Stimulated activated CD4-positive, alpha-beta T cell treated with anti-CD3 and anti-CD28 coated beads, Interleukin-4, amount 100 ng/mL, for 4 hours (primary cell): Measurements from ENCODE around the gene NXT1.
"Not testable (repeated sequence)": the region's sequence is repeated elsewhere in the genome, so short reads cannot be mapped to it uniquely, and the experiment has no call there.

Experiments used
- DNase-seq, 2 experiments: peaks; one replicate each; pipeline ENCODE4 v3.0.0-alpha.2; 2020

Gene NXT1

GRCh38 chr20:23331450-23332350, 18.9 kb upstream of the NXT1 start:
- no peak for DNase-seq

DNA sequence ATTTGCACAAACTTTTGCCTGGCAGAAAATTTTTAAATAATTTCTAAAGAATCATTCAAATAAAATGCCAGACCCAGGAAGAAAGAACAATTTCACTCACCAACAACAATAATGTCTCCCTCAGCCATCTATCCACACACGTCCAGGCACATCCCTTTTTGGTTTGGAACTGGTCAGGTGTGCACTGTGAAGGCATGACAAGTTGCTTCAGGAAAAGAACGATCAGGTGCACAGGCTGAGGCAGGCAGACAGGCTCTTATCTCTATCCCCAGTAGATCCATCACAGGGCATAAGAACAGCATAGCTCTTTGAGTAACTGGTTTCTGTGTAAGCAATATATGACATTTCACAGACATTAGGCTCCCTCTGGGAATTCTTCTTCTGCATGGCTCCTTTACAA, 18.1 kb upstream of the NXT1 start:
- no peak for DNase-seq

- no peak for DNase-seq
Measured at GRCh38 chr20:23334111-23334510, 16.5 kb upstream of the NXT1 start.

DNA sequence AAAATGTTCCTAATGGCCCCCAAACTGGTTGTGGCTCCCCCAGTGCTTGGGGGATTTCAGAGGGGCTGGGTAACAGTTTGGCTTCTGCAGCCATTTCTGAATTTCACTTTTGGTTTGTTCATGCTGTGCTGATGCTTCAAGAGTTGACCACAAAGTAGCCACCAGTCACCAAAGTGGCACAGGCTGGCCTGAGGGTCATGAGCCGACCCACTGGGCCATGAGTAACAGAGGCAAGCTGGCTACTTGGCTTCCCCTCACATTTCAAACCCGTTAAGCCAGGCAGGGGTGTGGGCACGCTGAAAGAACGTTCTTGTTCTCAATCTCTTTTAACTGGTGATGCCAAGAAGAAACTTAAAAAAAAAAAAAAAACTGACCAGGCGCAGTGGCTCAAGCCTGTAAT, 15.1 kb upstream of the NXT1 start:
- no peak for DNase-seq

DNA sequence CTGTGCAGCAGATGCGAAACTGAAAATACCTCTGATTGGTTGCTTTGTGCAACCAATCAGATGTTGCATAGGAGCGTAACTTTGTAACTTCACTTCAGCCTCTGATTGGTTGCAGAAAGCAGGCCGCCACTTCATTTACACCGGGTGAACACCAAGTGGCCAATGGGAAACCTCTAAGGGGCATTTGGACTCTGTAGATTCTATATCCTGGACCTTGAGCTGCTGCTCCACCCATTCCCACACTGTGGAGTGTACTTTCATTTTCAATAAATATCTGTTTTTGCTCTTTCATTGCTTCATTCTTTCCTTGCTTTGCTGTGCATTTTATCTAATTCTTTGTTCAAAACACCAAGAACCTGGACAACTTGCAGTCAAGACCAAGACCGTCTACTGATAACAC, 14.1 kb upstream of the NXT1 start:
- no peak for DNase-seq

DNA sequence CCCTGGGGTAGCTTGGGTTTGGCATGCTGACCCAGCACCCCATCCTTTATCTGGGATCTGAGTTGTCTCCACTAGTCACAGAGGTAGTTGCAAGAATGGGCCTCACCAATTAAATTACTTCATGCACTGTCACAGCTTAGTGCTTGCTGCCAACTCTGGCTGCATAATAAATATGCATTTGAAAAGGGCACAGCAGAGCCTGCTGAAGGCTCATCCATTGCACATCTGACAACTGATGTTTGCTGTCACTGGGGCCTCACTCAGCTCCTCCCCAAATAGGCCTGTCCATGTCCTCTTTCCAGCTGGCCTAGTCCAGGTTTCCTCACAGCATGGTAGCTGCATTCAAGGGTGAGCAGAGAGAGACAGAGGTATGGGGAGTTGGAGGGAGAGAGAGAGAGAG, 13.3 kb upstream of the NXT1 start:
- DNase-seq: no peak

- no peak for DNase-seq
Measured at GRCh38 chr20:23339986-23340385, 10.6 kb upstream of the NXT1 start.

DNA sequence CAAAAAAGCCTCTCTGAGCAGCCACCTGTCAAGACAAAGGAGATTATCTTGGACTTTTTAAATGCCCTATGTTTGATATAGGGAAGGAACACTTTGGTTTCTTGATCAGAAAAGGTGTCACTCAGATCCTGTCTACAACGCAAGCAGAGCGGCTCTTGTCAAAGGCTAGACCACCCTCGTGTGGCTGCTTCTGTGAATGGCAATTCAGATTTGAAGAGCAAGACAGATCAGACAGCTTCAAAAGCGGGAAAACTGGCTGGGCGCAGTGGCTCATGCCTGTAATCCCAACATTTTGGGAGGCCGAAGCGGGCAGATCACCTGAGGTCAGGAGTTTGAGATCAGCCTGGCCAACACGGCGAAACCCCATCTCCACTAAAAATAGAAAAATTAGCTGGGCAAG, 10.1 kb upstream of the NXT1 start:
- DNase-seq: no peak

GRCh38 chr20:23341073-23341472, 9.5 kb upstream of the NXT1 start:
- DNase-seq: no peak

- DNase-seq: no peak
Measured at GRCh38 chr20:23343590-23343989, 7.0 kb upstream of the NXT1 start.

DNA sequence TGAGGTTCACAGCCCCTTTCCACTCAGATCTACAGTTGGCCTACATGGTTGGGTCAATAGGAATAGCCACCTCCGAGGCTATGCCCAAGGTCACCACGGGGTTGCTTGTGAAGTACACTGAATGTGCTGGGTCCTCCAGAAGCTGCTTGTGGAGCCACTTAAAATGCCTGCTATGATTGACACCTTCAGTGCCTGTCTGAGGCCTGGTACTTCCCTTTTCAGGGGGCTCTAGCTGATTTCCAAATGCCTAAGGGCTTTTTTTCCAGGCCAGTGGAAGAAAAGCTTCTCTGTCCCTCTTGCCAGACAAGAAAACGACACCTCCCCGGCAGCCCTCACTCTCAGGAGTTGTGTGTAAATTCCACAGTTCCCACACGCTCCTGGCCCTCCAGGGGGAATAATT, 6.3 kb upstream of the NXT1 start:
- no peak for DNase-seq

- DNase-seq: no peak
Measured at GRCh38 chr20:23346002-23346401, 4.6 kb upstream of the NXT1 start.

DNA sequence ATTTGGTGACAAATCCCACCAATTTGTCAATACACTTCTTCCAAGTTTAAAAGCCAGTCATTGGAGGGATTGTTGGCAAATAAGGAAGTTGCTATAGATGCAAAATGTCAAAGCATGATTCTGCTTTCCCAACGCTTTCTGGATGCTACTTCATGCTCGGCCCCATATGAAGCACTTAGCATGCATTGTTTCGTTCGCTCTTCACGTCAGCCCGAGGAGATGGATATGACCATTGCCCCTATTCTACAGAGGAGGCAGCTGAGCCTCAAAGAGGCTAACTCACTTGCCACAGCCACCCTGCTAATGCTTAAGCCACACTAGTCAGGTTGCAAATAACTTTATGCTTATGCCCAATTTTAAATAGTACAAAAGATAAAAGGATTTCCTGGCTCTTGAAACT, 2.8 kb upstream of the NXT1 start:
- DNase-seq: no peak

GRCh38 chr20:23348510-23348909, 2.1 kb upstream of the NXT1 start:
- DNase-seq: not testable (repeated sequence)

GRCh38 chr20:23349338-23350195, 1.0 kb upstream of the NXT1 start:
- DNase-seq: peak in 1 of 2 experiments; percentile 70

- peak; percentile 50 to 57 for DNase-seq
Measured at GRCh38 chr20:23350904-23351838, 580 bp downstream of the NXT1 start.

DNA sequence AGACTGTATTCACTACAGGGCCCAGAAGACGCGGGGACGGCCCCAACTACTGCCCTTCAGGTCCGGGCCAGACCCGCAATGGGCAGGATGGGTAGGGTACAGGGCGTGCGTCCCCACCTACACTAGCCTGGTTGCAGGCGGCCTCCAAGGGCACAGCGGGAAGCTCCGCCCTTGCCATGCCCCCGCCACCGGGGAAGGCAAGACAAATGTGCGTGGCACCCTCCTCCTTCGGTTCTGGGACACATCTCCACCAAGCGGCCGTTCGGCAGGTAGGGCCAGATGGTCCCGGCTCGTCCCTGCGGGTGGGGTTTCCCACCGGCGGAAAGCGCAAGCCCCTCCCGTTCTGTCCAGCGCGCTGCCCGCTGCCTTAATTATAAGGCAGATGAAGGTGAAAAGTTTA, 5.6 kb downstream of the NXT1 start:
- DNase-seq: no peak

DNA sequence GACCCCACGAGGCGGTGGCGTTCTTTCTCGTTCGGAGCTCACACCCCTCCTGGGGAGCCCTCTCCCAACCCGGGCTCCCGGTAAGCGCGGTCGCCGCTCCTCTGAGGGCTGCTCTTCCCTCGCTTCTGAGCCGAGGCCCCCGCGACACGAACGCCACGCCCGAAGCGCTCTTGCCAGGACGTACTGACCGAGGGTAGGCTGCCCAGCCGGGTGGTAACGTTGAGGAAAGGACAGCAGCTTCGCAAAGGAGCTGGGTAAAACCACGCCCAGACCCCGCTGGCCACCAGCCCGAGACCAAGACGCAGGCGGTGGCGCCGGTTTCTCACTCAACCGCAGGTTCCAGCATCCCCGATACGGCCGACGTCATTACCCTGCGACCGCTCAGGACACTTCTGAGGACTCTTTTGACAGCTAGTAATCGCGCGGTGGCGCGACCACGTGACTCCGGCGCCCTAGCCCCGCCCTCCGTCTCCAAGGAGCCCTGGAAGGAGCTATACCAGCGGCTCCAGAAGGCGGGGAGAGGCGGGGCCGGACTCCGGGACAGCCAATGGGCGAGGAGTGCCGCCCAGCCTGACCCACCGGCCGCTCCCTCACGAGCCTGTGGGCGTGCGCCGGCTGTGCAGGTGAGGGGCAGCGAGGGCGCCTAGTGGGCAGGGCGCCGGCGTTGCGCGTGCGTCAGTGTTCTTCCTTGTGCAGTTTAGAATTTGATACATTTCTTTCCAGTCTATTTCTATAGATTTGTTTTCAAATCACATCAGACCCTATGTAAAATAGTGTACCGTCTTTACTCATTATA, 7.4 kb downstream of the NXT1 start:
- DNase-seq: peak; percentile 99 to 100

DNA sequence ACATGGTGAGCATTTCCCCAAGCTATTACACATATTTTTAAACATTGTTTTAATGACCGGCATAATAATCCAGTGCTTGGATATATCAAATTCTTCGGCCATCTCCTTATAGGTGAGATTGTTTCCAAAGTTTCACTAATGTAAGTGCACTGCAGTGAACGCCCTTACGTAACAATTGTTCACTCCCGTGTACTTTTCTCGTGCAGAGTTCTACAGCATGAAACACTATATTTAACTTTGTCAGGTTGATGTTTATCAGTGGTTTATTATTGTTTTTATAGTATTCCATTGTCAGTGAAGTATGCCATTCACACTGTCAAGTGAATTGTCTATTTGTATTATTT, 7.9 kb downstream of the NXT1 start:
- DNase-seq: no peak

- DNase-seq: no peak
Measured at GRCh38 chr20:23358923-23359593, 8.5 kb downstream of the NXT1 start.

DNA sequence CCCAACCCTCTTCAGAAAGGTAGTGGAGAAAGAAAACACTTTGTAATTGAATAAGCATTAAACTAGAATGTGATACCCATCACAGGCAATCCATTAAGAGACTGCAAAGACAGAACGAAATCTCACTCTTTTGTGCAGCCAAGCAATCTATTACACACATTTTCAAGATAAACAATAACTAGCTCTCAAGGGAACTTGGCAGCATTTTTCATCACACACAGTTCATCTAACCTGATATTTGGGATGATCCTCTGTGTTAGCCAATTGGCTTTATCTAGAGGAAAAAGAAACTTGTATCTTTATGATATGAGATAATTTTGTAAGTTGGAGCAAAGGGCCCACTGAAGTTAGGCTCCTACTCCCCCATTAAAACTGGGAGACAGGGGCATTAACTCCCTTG, 9.9 kb downstream of the NXT1 start:
- DNase-seq: no peak

GRCh38 chr20:23361119-23361475, 10.5 kb downstream of the NXT1 start:
- no peak for DNase-seq
